Progenitor cell of endocrine pancreas (in vitro differentiated cells): ENCODE measurements around the gene NPAS2. TPM values are rescaled to one million over a fixed set of nuclear protein-coding genes. Genes with fewer than 3 reads are reported as not detected.
A peak's percentile ranks its signal among the peaks of the same experiment; 100 is the strongest.

ENCODE experiments used
- DNase-seq: peaks from one replicate; pipeline ENCODE4 v3.0.0; 2021; ENCODE audit warnings: low spot score; ENCODE audit not compliant: unreplicated experiment
- H3K27ac Mint-ChIP-seq: 2 replicates; pipeline ENCODE4 v1.8.0; 2021; ENCODE audit warnings: mild to moderate bottlenecking, moderate library complexity, mixed read lengths
- H3K27me3 Mint-ChIP-seq: 2 replicates; pipeline ENCODE4 v1.8.0; 2021; ENCODE audit warnings: mixed read lengths
- H3K36me3 Mint-ChIP-seq: 2 replicates; pipeline ENCODE4 v1.8.0; 2022; ENCODE audit warnings: mixed read lengths; ENCODE audit not compliant: insufficient read depth
- H3K4me1 Mint-ChIP-seq: 2 replicates; pipeline ENCODE4 v1.8.0; 2021; ENCODE audit warnings: low read depth, mixed read lengths
- H3K4me3 Mint-ChIP-seq: 2 replicates; pipeline ENCODE4 v1.8.0; 2021; ENCODE audit warnings: low read depth, mild to moderate bottlenecking, moderate library complexity, mixed read lengths
- H3K9me3 Mint-ChIP-seq: 2 replicates; pipeline ENCODE4 v1.8.0; 2021; ENCODE audit warnings: low read depth, mixed read lengths
- total RNA-seq: library from RNA; stranded (reverse); gene quantifications from 2 replicates; pipeline ENCODE4 v1.2.1, GENCODE V29; 2021
- TF ChIP-seq, protein P1 (sequence below): fragments of 200-600 bp; sonication (generic); IDR thresholded peaks from one replicate; pipeline ENCODE4 v1.5.0; 2021; ENCODE audit warnings: antibody characterized with exemption, mild to moderate bottlenecking; ENCODE audit not compliant: unreplicated experiment

NPAS2 gene
- total RNA-seq, 1 donor from 2014 or later: 0.84 TPM

DNA sequence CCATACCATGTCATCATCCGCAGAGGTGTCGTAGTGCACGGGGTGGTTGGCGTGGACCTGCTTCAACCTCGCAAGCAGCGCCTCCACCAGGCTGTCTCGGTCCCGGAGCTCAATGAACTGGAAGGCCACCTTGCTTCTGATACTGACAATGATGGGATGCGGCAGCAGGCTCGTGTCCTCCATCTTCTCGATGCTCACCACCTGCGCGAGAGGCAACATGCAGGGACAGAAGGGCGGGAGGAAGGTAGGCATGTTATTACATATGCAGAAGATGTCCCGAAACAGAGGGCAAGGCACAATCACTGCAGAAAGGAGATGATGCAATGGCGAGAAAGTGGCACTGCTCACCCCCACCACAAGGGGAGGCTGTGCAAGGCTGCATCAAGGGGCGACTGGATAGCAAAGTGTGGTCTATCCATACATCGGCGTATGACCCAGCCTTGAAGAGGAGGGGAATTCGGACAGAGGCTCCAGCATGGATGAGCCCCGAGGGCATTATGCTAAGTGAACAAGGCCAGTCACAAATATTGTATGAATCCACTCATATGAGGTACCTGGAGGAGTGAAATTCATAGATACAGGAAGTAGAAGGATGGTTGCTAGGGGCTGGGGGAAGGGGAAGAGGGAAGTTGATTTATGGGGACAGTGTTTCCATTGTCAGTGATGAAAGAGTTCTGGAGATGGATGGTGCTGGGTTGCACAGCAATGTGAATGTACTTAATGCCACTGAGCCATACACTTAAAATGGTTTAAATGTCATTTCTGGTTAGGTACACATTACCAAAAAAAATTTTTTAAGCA lies 218.7 kb downstream of the NPAS2 start:
- Mint-ChIP-seq H3K4me1 (no peaks in the 10 kb centered on the region), H3K36me3 (peaks cover 25% of the 10 kb centered on the region), H3K9me3 (no peaks in the 10 kb centered on the region), H3K4me3 (no peak overlapping the region), H3K27me3 (no peaks in the 10 kb centered on the region), H3K27ac (peak overlapping the region; percentile 74)
- TF ChIP-seq, protein P1, sequence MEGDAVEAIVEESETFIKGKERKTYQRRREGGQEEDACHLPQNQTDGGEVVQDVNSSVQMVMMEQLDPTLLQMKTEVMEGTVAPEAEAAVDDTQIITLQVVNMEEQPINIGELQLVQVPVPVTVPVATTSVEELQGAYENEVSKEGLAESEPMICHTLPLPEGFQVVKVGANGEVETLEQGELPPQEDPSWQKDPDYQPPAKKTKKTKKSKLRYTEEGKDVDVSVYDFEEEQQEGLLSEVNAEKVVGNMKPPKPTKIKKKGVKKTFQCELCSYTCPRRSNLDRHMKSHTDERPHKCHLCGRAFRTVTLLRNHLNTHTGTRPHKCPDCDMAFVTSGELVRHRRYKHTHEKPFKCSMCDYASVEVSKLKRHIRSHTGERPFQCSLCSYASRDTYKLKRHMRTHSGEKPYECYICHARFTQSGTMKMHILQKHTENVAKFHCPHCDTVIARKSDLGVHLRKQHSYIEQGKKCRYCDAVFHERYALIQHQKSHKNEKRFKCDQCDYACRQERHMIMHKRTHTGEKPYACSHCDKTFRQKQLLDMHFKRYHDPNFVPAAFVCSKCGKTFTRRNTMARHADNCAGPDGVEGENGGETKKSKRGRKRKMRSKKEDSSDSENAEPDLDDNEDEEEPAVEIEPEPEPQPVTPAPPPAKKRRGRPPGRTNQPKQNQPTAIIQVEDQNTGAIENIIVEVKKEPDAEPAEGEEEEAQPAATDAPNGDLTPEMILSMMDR: peak; percentile 47
- no peak for DNase-seq

- no peaks in the 10 kb centered on the region for H3K9me3 Mint-ChIP-seq
- TF ChIP-seq, protein P1: no peak
- no peak for DNase-seq
- no peak overlapping the region for H3K4me3 Mint-ChIP-seq
- H3K27ac Mint-ChIP-seq: no peak overlapping the region
- H3K4me1 Mint-ChIP-seq: no peaks in the 10 kb centered on the region
- H3K27me3 Mint-ChIP-seq: no peaks in the 10 kb centered on the region
- H3K36me3 Mint-ChIP-seq: peaks cover 22% of the 10 kb centered on the region
Measured at GRCh38 chr2:101040072-101040471, 220.1 kb downstream of the NPAS2 start.

DNA sequence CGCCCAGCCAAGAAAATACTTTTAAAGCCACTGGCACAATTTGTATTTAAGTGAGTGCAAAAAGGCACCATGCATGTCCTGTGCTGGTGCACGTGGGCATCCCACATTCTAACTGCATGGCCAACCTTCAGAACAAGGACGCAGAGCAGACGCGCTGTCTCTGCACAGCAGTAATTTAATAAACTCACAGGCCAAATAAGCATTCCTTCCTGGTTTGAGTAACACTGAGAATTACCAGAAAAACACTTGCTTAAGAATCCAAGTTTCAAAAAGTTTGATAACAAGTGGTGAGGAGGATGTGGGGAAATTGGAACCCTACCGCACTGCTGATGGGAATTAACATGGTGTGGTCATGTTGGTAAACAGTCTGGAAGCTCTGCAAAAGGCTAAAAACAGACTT lies 220.8 kb downstream of the NPAS2 start:
- no peaks in the 10 kb centered on the region for H3K27me3 Mint-ChIP-seq
- H3K9me3 Mint-ChIP-seq: no peaks in the 10 kb centered on the region
- DNase-seq: no peak
- TF ChIP-seq, protein P1: no peak
- peaks cover 22% of the 10 kb centered on the region for H3K36me3 Mint-ChIP-seq
- no peaks in the 10 kb centered on the region for H3K4me1 Mint-ChIP-seq
- H3K27ac Mint-ChIP-seq: no peak overlapping the region
- H3K4me3 Mint-ChIP-seq: no peak overlapping the region

DNA sequence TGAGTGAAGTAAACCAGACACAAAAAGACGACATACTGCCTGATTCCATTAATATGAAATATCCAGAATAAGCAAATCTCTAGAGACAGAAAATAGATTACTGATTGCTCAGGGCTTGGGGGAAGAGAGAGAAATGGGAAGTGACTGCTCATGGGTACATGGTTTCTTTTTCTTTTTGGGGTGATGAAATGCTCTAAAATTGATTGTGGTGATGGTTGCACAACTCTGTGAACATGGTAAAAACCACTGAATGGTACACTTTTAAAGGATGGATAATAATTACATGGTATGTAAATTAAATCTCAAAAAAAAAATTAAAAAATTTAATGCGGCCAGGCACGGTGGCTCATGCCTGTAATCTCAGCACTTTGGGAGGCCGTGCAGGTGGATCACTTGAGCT lies 221.5 kb downstream of the NPAS2 start:
- H3K4me1 Mint-ChIP-seq: no peaks in the 10 kb centered on the region
- H3K4me3 Mint-ChIP-seq: no peak overlapping the region
- H3K27ac Mint-ChIP-seq: no peak overlapping the region
- no peak for DNase-seq
- no peaks in the 10 kb centered on the region for H3K9me3 Mint-ChIP-seq
- TF ChIP-seq, protein P1: no peak
- peaks cover 20% of the 10 kb centered on the region for H3K36me3 Mint-ChIP-seq
- no peaks in the 10 kb centered on the region for H3K27me3 Mint-ChIP-seq

DNA sequence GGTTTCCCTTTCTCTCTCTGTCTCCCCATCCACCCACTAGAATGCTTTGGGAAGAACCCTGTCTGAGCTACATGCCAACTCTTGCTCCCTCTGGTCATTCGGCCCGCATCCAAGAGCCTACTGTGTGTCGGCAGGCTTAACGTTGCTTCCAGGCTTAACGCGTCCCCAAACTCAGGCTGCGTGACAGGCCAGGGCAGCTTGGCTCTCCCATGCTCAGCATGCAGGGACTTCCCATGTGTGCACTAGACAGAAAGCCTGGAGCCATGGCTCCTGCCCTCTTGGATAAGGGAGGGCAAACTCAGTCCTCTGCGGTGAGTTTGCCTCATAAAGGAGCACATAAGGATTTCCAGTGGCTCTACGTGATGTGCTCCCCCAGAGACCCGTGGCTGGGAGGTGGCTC lies 225.4 kb downstream of the NPAS2 start:
- H3K9me3 Mint-ChIP-seq: no peaks in the 10 kb centered on the region
- TF ChIP-seq, protein P1: no peak
- no peak for DNase-seq
- H3K27ac Mint-ChIP-seq: no peak overlapping the region
- H3K4me3 Mint-ChIP-seq: no peak overlapping the region
- H3K27me3 Mint-ChIP-seq: no peaks in the 10 kb centered on the region
- peaks cover 9% of the 10 kb centered on the region for H3K36me3 Mint-ChIP-seq
- no peaks in the 10 kb centered on the region for H3K4me1 Mint-ChIP-seq

Other genes with a start within 250 kb of the NPAS2 start
- gene RPL31, start 182.2 kb downstream of the NPAS2 start, total RNA-seq: 1,632 and 1,719 TPM in 2 replicates